BJ (cell line): ENCODE measurements around the gene BTBD1. TPM values are rescaled to one million over a fixed set of nuclear protein-coding genes. Genes with fewer than 3 reads are reported as not detected.
"Not testable (repeated sequence)": the region's sequence is repeated elsewhere in the genome, so short reads cannot be mapped to it uniquely, and the experiment has no call there.

Source experiments
- CTCF ChIA-PET: fragments of 350-600 bp; formaldehyde crosslinking; extraction: SDS; loops from one replicate; lab custom pipeline; 2021; ENCODE audit warnings: antibody characterized with exemption, inconsistent platforms; lab: Yijun Ruan, JAX
- POLR2A ChIA-PET: fragments of 300-600 bp; sonication (Branson Sonifier 250); formaldehyde crosslinking; extraction: SDS; loops from one replicate; lab custom pipeline; 2021; ENCODE audit warnings: antibody characterized with exemption; lab: Charles Lee
- DNase-seq: peaks from one replicate; pipeline ENCODE4 v3.0.0-alpha.2; 2011; ENCODE audit warnings: low read depth
- H3K27me3 ChIP-seq: 2 replicates; pipeline ENCODE4 v1.6.0; 2011; ENCODE audit warnings: low read length; ENCODE audit not compliant: control insufficient read depth, insufficient read depth
- H3K36me3 ChIP-seq: 2 replicates; pipeline ENCODE4 v1.5.1; 2011; ENCODE audit warnings: low read length; ENCODE audit not compliant: control insufficient read depth, insufficient read depth
- H3K4me3 ChIP-seq: 2 replicates; pipeline ENCODE4 v1.5.1; 2011; ENCODE audit warnings: low read depth, mild to moderate bottlenecking, control low read depth, low read length
- polyA plus RNA-seq: library from polyadenylated mRNA; depleted of rRNA; stranded (reverse); fragments of >200 nt; gene quantifications from 2 replicates; pipeline ENCODE4 v1.2.3, GENCODE V29; 2011
- TF ChIP-seq, protein P1 (sequence below): IDR thresholded peaks from 2 replicates; pipeline ENCODE4 v1.5.1; 2011; ENCODE audit warnings: low read depth, mild to moderate bottlenecking, control low read depth, inconsistent platforms, low read length, moderate library complexity; ENCODE audit not compliant: insufficient read depth

BTBD1 gene
- polyA plus RNA-seq, 1 experiment, result 35.0 TPM

DNA sequence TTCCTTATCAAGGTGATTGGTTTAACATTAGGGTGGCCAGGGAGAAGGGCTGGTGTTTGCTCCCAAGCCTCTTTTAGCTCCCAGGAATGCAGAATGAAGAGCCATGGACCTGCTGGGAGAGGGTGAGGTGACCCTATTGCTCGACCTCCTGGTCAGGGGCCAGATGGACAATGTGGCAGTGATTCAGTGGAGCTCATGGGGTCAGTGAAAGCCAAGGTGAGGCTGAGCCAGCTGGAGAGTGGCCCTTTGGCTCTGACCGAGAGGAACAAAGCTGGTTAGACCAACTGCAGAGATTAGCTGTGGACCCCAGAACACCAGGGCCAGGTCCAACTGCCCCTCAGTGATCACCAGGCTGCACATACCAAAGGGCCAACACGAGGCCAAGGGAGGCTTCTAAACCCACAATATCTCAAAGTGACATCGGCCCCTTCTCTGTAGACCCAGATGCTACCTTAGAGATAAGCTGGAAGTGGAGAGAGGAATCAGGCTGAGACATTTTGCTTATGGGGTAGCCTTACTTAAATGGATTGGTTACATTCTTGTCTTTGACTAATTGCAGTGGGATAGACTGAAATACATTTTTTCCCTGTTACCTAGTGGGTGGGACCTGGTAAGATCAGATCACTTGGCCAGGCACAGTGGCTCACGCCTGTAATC, 15.8 kb upstream of the BTBD1 start:
- ChIA-PET CTCF (no interaction called here), POLR2A (interaction anchor here (0.5 kb wide), 1 partner anchor 75 kb away, joined by 3 read pairs; no protein-coding TSS in a partner anchor)
- DNase-seq, result no peak
- H3K36me3 ChIP-seq, result no peaks in the 10 kb centered on the region
- no peak overlapping the region for H3K4me3 ChIP-seq
- TF ChIP-seq, protein P1, sequence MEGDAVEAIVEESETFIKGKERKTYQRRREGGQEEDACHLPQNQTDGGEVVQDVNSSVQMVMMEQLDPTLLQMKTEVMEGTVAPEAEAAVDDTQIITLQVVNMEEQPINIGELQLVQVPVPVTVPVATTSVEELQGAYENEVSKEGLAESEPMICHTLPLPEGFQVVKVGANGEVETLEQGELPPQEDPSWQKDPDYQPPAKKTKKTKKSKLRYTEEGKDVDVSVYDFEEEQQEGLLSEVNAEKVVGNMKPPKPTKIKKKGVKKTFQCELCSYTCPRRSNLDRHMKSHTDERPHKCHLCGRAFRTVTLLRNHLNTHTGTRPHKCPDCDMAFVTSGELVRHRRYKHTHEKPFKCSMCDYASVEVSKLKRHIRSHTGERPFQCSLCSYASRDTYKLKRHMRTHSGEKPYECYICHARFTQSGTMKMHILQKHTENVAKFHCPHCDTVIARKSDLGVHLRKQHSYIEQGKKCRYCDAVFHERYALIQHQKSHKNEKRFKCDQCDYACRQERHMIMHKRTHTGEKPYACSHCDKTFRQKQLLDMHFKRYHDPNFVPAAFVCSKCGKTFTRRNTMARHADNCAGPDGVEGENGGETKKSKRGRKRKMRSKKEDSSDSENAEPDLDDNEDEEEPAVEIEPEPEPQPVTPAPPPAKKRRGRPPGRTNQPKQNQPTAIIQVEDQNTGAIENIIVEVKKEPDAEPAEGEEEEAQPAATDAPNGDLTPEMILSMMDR, result no peak
- peaks cover 6% of the 10 kb centered on the region for H3K27me3 ChIP-seq

DNA sequence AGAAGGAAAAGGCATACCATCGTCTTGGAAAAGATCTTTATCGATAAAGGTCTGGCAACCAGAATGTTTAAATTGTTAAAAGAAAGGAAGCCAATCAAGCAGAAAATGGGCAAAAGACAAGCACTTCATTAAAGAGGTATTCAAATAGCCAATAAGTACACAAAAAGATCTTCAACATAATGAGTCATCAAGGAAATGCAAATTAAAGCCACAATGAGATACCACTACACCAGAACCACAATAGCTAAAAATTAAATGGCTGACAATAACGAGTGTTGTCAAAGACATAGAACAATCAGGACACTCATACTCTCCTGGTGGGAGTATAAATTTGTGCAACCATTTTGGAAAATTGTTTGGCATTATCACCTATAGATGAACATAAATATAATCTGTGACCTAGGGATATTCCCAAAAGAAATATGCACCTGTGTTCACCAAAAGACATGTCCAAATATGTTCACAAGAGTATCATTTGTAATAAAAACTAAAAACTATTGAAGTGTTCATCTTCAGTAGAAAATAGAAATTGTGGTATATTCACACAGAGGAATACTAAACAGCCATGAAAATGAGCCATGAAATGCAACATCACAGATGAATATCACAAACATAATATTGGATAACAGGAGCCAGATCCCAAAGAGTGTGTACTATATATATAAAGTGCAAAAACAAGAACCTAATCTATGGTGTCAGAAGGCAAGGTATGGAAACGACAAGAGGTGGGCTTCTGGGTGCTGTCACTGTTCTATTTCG, 14.4 kb upstream of the BTBD1 start:
- CTCF ChIA-PET, result no interaction called here
- TF ChIP-seq, protein P1, result no peak

DNA sequence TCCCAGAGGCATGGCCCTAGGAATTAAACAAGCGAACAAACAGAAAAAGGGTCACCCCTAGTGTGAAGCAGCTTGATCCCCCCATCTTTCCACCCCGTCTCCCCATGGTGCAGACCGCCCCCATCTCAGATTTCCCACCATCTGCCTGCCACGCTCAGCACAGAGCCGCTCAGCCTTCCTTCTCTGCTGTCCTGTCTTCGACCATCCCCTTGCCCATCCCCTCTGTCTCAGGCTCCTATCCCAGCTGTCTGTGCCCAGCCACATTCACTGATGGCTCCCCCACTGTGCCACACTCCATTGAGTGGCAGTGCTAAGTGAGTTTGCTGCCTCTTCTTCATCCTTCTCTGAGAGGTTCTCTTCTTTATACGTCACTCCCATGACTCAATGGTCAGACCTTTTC, 11.7 kb upstream of the BTBD1 start:
- Histone ChIP-seq H3K36me3 (no peaks in the 10 kb centered on the region), H3K27me3 (peaks cover 6% of the 10 kb centered on the region), H3K4me3 (no peak overlapping the region)
- TF ChIP-seq, protein P1, result no peak
- DNase-seq, result no peak
- CTCF ChIA-PET, result no interaction called here
- POLR2A ChIA-PET, result no interaction called here

More for the DNA sequence above, 14.4 kb upstream of the BTBD1 start:
- no peaks in the 10 kb centered on the region for H3K36me3 ChIP-seq
- peaks cover 6% of the 10 kb centered on the region for H3K27me3 ChIP-seq
- H3K4me3 ChIP-seq, result no peak overlapping the region
- POLR2A ChIA-PET, result no interaction called here
- no peak for DNase-seq

DNA sequence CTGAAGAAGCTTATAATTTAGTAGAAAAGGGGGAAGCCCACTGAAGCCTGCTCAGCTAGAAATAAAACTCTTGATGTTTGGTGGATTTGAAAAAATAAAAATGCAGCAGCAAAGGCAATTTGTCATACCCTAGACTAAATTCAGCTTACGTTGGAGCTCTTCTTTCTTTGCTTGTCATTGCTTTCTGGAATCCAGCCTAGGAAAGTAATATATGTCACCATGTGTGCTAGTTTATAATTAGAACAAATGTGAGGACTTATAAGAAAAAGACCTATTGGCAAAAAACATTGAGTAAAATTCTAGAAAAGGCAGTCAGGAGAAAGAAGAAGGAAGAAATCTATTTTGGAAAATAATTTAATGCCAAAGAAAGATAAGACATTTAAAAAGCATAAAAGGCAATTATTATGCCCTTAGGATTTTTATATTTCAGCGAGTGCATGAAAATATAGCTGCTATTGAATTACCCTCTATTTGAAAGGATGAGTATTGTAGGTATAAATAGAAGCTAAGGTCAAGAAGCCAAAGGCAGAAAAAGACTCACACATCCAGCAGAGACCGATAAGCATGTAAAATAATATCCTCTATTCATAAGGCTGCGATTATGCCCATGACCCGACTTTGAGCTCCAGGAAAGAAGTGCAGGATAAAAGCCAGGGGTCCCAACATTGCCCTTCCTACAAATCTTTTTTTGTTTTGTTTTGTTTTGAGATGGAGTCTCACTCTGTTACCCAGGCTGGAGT, 10.6 kb upstream of the BTBD1 start:
- DNase-seq, result no peak
- POLR2A ChIA-PET, result no interaction called here

GRCh38 chr15:83069211-83069642, 2.2 kb upstream of the BTBD1 start:
- POLR2A ChIA-PET, DNase-seq: not testable (repeated sequence)

More for the DNA sequence above, 10.6 kb upstream of the BTBD1 start:
- Histone ChIP-seq H3K27me3 (peaks cover 5% of the 10 kb centered on the region; the same call in 1 of the 2 replicates), H3K36me3 (no peaks in the 10 kb centered on the region), H3K4me3 (no peak overlapping the region)
- TF ChIP-seq, protein P1, result no peak
- CTCF ChIA-PET, result no interaction called here

More at GRCh38 chr15:83069211-83069642, 2.2 kb upstream of the BTBD1 start:
- not testable (repeated sequence) for H3K27me3 ChIP-seq, H3K4me3 ChIP-seq, H3K36me3 ChIP-seq
- CTCF ChIA-PET, result interaction anchor here (1.4 kb wide), 1 partner anchor 58 kb away, joined by 3 read pairs; no protein-coding TSS in a partner anchor
